NCI-H524 (cell line): ENCODE results near the gene RBSN.

Experiments
- DNase-seq, 2 experiments: peaks; one replicate each; lab custom pipeline; 2025; lab: John Stamatoyannopoulos, UW

RBSN gene

DNA sequence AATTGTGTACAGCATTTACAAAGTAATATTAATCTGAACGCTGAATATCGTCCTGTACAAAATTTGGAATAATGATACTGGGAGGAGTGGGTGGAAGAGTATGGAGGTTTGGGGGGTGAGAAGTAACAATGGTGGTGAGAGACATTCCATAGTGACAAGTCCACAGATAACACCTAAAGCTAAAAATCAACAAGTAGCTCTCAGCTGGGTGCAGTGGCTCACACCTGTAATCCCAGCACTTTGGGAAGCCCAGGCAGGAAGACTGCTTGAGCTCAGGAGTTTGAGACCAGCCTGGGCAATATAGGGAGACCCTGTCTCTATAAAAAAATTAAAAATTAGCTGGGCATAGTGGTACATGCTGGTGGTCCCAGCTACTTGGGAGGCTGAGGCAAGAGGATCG is 38.9 kb downstream of the RBSN start:
- DNase-seq, result no peak

GRCh38 chr3:15056676-15057404 is 42.1 kb downstream of the RBSN start:
- DNase-seq, result no peak

DNA sequence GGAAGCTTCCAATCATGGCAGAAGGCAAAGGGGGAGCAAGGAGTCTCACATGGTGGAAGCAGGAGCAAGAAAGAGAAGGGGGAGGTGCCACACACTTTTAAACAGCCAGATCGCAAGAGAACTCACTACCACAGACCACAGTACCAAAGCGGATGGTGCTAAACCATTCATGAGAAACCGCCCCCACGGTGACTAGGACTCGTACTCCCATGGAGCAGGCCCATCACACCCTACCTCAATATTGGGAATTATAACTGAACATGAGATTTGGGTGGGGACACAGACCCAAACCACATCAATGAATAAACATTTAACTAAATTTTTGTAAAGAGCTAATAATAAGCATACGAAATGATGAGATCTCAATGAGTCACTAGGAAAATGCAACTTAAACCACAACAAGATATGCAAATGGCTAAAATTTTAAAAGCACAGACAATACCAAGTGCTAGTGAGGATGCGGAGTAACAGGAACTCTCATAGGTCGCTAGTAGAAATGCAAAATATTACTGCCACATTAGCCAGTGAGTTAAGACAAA is 43.9 kb downstream of the RBSN start:
- DNase-seq, result no peak

- no peak for DNase-seq
Observed at GRCh38 chr3:15053541-15053940, 45.4 kb downstream of the RBSN start.

GRCh38 chr3:15052335-15053242 is 46.4 kb downstream of the RBSN start:
- DNase-seq, result no peak

GRCh38 chr3:15051531-15051930 is 47.4 kb downstream of the RBSN start:
- peak; percentile 10 to 41 for DNase-seq

DNA sequence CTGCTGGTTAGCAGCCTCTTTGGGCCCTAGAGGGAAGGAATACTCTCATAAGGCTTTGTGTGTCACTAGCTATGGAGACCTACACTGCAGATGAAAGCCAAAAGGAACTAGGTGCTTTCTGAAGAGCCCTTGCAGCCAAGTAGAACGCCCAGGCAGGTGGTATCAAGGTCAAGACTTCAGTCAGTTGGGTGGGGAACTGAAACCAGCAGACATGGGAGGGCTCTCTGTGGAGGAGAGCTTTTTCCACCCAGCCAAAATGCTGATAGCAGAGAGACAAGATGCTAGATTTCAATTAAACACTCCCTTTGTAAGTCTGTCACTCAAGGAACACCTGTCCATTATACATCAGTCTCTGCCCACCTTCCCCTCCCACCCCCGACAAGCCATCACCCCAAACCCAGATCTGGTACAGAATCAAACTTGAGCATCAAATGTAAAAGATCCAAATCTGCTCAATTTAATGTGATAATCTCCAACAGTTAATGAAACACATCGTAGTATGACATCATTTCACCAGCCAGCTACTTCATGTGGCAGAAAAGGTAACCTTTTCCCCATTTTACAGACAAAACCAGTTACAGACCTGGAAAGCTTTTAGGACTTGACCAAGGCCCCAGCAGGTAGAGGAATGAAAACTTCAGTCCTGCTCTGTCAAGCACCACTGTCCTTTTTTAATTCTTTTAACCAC is 48.4 kb downstream of the RBSN start:
- DNase-seq, result no peak

DNA sequence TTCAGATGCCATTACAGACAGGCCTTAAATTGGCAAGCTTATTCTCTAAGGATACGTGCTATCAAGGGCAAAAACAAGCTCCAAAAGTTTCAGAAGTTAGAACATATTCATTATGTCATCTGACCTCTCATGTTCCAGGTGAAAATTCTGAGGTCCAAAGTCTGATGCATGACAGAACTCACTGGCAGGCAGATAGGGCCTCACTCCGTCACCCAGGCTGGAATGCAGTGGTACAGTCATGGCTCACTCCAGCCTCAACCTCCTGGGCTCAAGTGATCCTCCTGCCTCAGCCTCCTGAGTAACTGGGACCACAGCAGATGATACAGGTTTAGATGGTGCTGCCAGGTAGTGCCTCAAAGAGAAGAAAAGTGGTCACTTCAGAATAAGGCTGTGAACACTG is 49.4 kb downstream of the RBSN start:
- DNase-seq, result no peak

- DNase-seq, result no peak
Observed at GRCh38 chr3:15045667-15046066, 53.3 kb downstream of the RBSN start.

GRCh38 chr3:15044326-15044725 is 54.6 kb downstream of the RBSN start:
- DNase-seq, result no peak

DNA sequence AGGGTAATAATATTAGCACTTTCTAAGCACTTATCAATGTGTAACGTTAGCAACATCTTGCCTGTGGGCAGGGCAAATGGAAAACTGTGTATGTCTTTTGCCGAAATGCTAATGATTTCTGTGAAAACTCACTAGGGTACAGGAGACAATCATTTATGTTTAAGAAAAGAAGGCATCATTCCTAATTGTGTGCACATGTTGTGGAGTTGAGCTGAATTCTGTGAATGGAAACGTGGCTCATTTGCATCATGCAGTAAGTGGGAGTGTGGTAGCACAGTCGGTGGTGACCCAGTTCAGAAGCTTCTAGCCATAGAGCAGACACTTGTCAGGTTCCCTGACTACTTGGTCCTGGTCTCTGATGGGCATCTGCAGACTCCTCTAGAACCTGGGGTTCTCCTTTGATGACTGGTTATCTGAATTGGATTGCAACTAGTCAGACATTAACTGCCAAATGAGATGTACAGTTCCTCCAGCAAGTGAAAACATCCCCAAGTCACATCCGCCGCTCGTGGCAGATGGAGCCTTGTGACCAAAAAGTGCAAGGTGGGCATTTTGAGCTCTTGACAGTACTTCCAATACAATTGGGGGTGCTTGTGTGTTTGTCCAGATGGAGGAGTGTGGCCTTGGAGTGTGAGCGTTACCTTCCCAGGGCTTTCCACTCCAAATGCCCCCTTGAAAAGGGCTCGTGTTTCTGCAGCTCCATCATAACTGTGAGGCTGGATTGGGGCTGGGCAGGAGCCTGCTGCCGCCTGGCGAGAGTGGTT is 55.4 kb downstream of the RBSN start:
- peak in 1 of 2 experiments; percentile 23 for DNase-seq

DNA sequence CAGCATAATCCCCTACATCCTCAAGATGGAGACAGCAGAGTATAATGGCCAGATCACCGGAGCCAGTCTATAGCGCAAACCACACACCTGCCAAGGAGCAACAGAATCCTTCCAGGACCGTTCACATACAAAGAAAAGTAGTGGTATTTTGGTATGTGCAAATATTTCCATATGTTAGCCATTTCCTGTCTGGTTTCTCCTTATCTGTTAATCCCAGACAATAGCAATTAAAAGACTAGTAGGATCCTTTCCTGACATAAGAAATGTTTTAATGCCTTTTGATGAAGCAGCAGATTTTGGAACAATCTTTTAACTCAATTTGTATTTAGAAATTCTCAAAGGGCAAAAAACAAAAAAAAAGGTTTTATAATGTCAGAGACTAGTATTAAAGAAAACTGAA is 56.0 kb downstream of the RBSN start:
- DNase-seq, result no peak

- no peak for DNase-seq
Observed at GRCh38 chr3:15041950-15042349, 57.0 kb downstream of the RBSN start.

- DNase-seq, result no peak
Observed at GRCh38 chr3:15040844-15041243, 58.1 kb downstream of the RBSN start.

DNA sequence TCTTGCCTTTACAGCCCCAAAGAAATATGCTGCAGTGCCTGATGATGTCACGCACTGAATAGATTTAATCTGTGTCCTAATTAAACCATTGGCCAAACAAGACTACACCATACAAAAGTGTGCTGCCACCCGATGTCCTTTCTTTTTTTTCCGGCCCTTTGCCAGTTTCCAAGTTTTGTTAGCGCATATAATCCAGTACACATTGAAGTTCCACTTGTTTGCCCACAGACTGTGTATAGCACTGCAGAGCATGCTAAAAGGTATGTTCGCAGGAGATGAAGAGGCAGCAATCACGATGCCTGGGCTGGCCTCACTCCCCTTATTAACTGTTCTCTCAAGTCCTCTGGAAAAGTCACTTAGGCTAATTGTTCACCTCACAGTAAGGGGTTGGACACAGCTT is 60.6 kb downstream of the RBSN start:
- no peak for DNase-seq

DNA sequence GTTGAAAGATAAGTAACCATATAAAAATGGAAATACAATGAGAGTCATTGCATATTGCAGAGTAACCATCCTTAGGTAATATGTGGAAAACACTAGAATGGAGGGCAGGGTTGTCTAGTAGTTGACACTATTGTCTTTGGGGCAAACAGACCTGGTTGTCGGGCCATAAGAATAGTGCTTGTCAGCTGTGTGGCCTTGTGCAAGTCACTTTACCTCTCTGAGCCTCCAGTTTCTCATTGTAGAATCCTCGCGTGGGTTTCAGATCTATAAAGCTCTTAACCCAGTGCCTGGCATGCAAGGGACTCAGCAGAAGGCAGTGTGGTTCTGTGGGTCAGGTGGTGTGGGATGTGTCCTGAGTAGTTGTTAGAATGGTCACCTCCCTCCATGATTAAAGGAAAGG is 65.8 kb downstream of the RBSN start:
- no peak for DNase-seq

DNA sequence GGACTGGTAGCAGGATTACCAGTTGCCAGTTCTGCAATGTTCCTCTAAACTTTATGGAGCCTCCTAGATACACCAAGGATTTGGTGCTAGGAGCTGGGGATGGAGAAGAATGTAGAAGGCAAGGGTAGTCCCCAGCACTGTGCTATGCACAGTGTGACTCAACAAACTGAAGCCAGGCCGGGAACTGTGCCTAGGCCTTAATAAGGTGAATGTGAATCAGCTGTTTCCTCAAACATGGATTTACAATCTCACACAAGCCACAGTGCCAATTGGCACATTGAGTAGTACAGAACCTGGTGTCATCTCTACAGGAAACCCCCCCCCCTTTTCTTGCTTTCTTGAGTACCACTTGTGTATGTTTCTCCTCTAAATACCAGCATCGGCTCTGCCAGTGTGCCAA is 66.3 kb downstream of the RBSN start:
- DNase-seq, result no peak

DNA sequence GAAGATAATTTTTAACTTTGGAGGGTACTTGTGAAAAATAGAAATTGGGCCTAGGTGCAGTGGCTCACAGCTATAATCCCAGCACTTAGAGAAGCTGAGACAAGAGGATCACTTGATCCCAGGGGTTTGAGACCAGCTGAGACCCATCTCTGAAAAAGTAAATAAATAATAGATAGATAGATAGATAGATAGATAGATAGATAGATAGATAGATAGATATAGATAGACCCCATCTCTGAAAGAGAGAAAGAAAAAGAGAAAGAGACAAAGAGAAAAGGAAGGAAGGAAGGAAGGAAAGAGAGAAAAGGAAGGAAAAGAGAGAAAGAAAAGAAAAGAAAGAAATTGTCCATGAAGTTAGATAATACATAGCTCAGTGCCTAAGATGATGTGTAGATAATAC is 69.3 kb downstream of the RBSN start:
- DNase-seq, result no peak

DNA sequence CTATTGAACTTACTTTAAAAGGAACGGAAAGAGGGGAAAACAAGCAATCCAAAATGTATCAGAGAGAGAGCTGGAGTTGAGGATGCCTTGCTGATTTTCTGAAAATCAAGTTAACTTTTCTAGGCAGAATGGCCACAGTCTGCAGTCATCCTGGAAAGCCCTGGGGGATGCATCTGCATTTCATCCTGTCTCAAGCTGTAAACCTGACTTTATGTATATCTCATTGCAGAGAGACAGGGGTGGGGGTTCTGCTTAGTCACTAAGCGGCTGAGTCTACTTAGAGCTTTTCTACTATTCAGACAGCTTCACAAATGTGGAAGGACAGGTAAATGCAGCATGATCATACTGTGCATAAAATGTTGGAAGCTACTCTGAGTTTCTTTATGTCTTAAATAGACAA is 75.2 kb downstream of the RBSN start:
- DNase-seq, result no peak

DNA sequence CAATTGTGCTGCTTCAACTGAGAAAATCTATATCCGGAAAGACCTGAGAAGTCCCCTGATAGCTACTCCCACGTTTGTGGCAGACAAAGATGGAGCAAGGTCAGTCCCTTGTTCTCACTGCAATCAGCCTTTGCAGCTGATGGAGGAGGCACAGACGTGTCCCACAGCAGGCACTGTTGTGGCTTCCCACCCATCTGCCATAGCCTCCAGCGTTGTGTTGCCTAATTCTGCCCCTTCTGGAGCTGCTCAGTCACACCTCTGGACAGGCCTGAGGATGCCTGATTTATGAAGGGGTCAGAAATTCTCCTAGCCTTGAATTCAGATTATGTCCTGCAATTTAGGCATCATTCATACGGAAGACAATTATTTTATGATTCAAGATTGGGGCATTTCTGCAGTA is 75.7 kb downstream of the RBSN start:
- no peak for DNase-seq
